Measurements from ENCODE around the gene RNF7.

DNA sequence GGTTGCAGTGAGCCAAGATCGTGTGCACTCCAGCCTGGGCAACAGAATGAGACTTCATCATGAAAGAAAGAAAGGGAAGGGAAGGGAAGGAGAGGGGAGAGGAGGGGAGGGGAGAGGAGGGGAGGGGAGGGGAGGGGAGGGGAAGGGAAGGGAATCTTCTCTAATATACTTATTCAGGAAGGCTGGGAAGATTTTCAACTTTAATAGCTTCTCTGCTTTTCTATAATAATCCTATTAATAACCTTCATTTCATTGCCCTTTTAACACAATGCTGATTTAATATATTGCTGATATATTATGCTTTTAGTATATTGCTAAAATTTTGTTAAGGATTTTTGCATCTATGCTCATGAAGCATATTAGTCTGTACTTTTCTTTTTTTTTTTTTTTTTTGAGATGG is 23.4 kb upstream of the RNF7 start:
- TF ChIP-seq, protein P1, sequence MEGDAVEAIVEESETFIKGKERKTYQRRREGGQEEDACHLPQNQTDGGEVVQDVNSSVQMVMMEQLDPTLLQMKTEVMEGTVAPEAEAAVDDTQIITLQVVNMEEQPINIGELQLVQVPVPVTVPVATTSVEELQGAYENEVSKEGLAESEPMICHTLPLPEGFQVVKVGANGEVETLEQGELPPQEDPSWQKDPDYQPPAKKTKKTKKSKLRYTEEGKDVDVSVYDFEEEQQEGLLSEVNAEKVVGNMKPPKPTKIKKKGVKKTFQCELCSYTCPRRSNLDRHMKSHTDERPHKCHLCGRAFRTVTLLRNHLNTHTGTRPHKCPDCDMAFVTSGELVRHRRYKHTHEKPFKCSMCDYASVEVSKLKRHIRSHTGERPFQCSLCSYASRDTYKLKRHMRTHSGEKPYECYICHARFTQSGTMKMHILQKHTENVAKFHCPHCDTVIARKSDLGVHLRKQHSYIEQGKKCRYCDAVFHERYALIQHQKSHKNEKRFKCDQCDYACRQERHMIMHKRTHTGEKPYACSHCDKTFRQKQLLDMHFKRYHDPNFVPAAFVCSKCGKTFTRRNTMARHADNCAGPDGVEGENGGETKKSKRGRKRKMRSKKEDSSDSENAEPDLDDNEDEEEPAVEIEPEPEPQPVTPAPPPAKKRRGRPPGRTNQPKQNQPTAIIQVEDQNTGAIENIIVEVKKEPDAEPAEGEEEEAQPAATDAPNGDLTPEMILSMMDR (IDR thresholded peaks at IDR 0.05), result no peak
- TF ChIP-seq, protein P2, sequence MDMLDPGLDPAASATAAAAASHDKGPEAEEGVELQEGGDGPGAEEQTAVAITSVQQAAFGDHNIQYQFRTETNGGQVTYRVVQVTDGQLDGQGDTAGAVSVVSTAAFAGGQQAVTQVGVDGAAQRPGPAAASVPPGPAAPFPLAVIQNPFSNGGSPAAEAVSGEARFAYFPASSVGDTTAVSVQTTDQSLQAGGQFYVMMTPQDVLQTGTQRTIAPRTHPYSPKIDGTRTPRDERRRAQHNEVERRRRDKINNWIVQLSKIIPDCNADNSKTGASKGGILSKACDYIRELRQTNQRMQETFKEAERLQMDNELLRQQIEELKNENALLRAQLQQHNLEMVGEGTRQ (IDR thresholded peaks at IDR 0.05), result no peak
- TF ChIP-seq POLR2A (IDR thresholded peaks at IDR 0.05; ENCODE audit: low read length), result no peak
- no peak for TF ChIP-seq RNF2 (IDR thresholded peaks at IDR 0.05; ENCODE audit: borderline replicate concordance, low read depth)
- no peak for TF ChIP-seq EHMT2 (IDR thresholded peaks at IDR 0.05; ENCODE audit: low read depth)
- TF ChIP-seq RFX5 (IDR thresholded peaks at IDR 0.05), result no peak
- TF ChIP-seq, protein P3, sequence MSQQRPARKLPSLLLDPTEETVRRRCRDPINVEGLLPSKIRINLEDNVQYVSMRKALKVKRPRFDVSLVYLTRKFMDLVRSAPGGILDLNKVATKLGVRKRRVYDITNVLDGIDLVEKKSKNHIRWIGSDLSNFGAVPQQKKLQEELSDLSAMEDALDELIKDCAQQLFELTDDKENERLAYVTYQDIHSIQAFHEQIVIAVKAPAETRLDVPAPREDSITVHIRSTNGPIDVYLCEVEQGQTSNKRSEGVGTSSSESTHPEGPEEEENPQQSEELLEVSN (IDR thresholded peaks at IDR 0.05; ENCODE audit: borderline replicate concordance, low read depth), result no peak
- TF ChIP-seq, protein P4, sequence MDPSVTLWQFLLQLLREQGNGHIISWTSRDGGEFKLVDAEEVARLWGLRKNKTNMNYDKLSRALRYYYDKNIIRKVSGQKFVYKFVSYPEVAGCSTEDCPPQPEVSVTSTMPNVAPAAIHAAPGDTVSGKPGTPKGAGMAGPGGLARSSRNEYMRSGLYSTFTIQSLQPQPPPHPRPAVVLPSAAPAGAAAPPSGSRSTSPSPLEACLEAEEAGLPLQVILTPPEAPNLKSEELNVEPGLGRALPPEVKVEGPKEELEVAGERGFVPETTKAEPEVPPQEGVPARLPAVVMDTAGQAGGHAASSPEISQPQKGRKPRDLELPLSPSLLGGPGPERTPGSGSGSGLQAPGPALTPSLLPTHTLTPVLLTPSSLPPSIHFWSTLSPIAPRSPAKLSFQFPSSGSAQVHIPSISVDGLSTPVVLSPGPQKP (IDR thresholded peaks at IDR 0.05; ENCODE audit: low read depth, low read length), result no peak
- no peak for TF ChIP-seq SMC3 (IDR thresholded peaks at IDR 0.05)
- TF ChIP-seq HOXB13 (CRISPR knock-in tag; IDR thresholded peaks at IDR 0.05; ENCODE audit: low read depth), result no peak
- no peak for TF ChIP-seq BHLHE40 (IDR thresholded peaks at IDR 0.05; ENCODE audit: low read depth, low read length)
